H1 (cell line): ENCODE results near the gene MASP1. TPM values are rescaled to one million over a fixed set of nuclear protein-coding genes. Genes with fewer than 3 reads are reported as not detected.
A peak's percentile ranks its signal among the peaks of the same experiment; 100 is the strongest.

Experiments used
- CTCF ChIA-PET: fragments of 300-600 bp; sonication (Branson Sonifier 250); formaldehyde crosslinking; loops from one replicate; lab custom pipeline; 2021; ENCODE audit not compliant: partially characterized antibody; lab: Charles Lee
- POLR2A ChIA-PET: fragments of 300-600 bp; sonication (Branson Sonifier 250); formaldehyde crosslinking; loops from one replicate; lab custom pipeline; 2021; ENCODE audit warnings: inconsistent platforms; ENCODE audit not compliant: partially characterized antibody; lab: Charles Lee
- DNase-seq, 2 experiments: peaks; one replicate each; pipeline versions ENCODE4 v3.0.0 to v3.0.0-alpha.2; 2010 to 2022; ENCODE audit warnings: low spot score in 2 of 2, low read depth in 1 of 2, mixed read lengths in 1 of 2
- FAIRE-seq: peaks from 2 replicates; lab custom pipeline; 2011; peaks lifted over from hg19 to GRCh38; lab: Jason Lieb, UNC
- H2AFZ ChIP-seq: 2 replicates; pipeline ENCODE4 v1.8.1; 2012; ENCODE audit warnings: low read length, inconsistent platforms
- H2AK5ac ChIP-seq: 2 replicates; pipeline ENCODE4 v1.6.1; 2013; ENCODE audit warnings: low read depth, low read length
- H2BK120ac ChIP-seq: replicated peaks from 2 replicates; pipeline ENCODE3; 2013; ENCODE audit warnings: low read depth, low read length, inconsistent platforms
- H2BK12ac ChIP-seq: 2 replicates; pipeline ENCODE4 v1.6.1; 2013; ENCODE audit warnings: low read depth, low read length
- H2BK15ac ChIP-seq: 2 replicates; pipeline ENCODE4 v1.6.1; 2013; ENCODE audit warnings: low read length
- H2BK20ac ChIP-seq: 2 replicates; pipeline ENCODE4 v1.6.1; 2013; ENCODE audit warnings: low read length
- H2BK5ac ChIP-seq: 2 replicates; pipeline ENCODE4 v1.6.1; 2013; ENCODE audit warnings: low read depth, low read length
- H3K14ac ChIP-seq: 2 replicates; pipeline ENCODE4 v1.6.1; 2013; ENCODE audit warnings: inconsistent platforms; ENCODE audit not compliant: insufficient read length
- H3K18ac ChIP-seq: 2 replicates; pipeline ENCODE4 v1.6.1; 2013; ENCODE audit warnings: low read length; ENCODE audit errors: extremely low read depth
- H3K23ac ChIP-seq: 2 replicates; pipeline ENCODE4 v1.6.1; 2013; ENCODE audit warnings: inconsistent platforms; ENCODE audit not compliant: insufficient read length
- H3K23me2 ChIP-seq: 2 replicates; pipeline ENCODE4 v1.6.1; 2013; ENCODE audit warnings: low read depth, low read length
- H3K27ac ChIP-seq: 2 replicates; pipeline ENCODE4 v1.6.1; 2011; ENCODE audit warnings: low read depth, low read length, inconsistent platforms
- H3K27me3 ChIP-seq, 4 experiments: replicated peaks in 1 of 4; 1 replicate in 1 of 4; 2 replicates in 3 of 4; pipeline versions ENCODE4 v1.6.1 to v1.8.1; 2011 to 2013; ENCODE audit warnings: low read length in 3 of 4, mild to moderate bottlenecking in 3 of 4, inconsistent platforms in 2 of 4, mixed read lengths in 2 of 4, moderate library complexity in 1 of 4; ENCODE audit not compliant: control insufficient read depth in 3 of 4, insufficient read depth in 3 of 4; ENCODE audit errors: extremely low read depth in 1 of 4
- H3K36me3 ChIP-seq, 4 experiments: 2 replicates each; pipeline versions ENCODE4 v1.6.1 to v1.8.1; 2011 to 2013; ENCODE audit warnings: mild to moderate bottlenecking in 4 of 4, low read length in 3 of 4, moderate library complexity in 2 of 4, control low read depth in 1 of 4, inconsistent platforms in 1 of 4; ENCODE audit not compliant: insufficient read depth in 4 of 4, control insufficient read depth in 2 of 4
- H3K4ac ChIP-seq: replicated peaks from 2 replicates; pipeline ENCODE3; 2013; ENCODE audit warnings: low read length, low read depth, mixed read lengths, inconsistent platforms; ENCODE audit not compliant: insufficient read length
- H3K4me1 ChIP-seq, 4 experiments: replicated peaks in 1 of 4; 1 replicate in 1 of 4; 2 replicates in 3 of 4; pipeline versions ENCODE4 v1.6.1 to v1.8.1; 2011 to 2013; ENCODE audit warnings: low read length in 3 of 4, inconsistent platforms in 2 of 4, mixed read lengths in 1 of 4; ENCODE audit not compliant: insufficient read depth in 4 of 4, control insufficient read depth in 3 of 4
- H3K4me2 ChIP-seq, 2 experiments: 2 replicates each; pipeline versions ENCODE4 v1.6.1 to v1.8.1; 2011 to 2013; ENCODE audit warnings: low read depth in 2 of 2, low read length in 2 of 2, control low read depth in 1 of 2, inconsistent platforms in 1 of 2, mild to moderate bottlenecking in 1 of 2; ENCODE audit not compliant: insufficient read depth in 1 of 2
- H3K4me3 ChIP-seq, 4 experiments: fragments of 200-600, 300-600 bp in 1 of 4; sonication (generic), shearing (Covaris generic), sonication (Bioruptor Twin) in 1 of 4; 2 replicates each; pipeline versions ENCODE4 v1.5.1 to v1.8.1; 2011 to 2016; ENCODE audit warnings: low read length in 4 of 4, low read depth in 3 of 4, control low read depth in 2 of 4, inconsistent platforms in 2 of 4, mild to moderate bottlenecking in 2 of 4, mixed read lengths in 1 of 4, moderate library complexity in 1 of 4; ENCODE audit not compliant: insufficient read depth in 2 of 4; ENCODE audit errors: extremely low read depth in 1 of 4
- H3K56ac ChIP-seq: replicated peaks from 2 replicates; pipeline ENCODE3; 2013; ENCODE audit warnings: low read depth, mild to moderate bottlenecking, mixed read lengths, low read length, inconsistent platforms; ENCODE audit not compliant: insufficient read length
- H3K79me1 ChIP-seq: 2 replicates; pipeline ENCODE4 v1.6.1; 2013; ENCODE audit warnings: low read depth, low read length, control low read depth
- H3K79me2 ChIP-seq, 2 experiments: 2 replicates each; pipeline versions ENCODE4 v1.6.1 to v1.8.1; 2012 to 2013; ENCODE audit warnings: low read length in 2 of 2, mild to moderate bottlenecking in 2 of 2, inconsistent platforms in 1 of 2; ENCODE audit not compliant: insufficient read depth in 2 of 2, control insufficient read depth in 1 of 2
- H3K9ac ChIP-seq, 4 experiments: replicated peaks in 1 of 4; 1 replicate in 1 of 4; 2 replicates in 3 of 4; pipeline versions ENCODE4 v1.6.1 to v1.8.1; 2011 to 2013; ENCODE audit warnings: low read depth in 3 of 4, low read length in 3 of 4, control low read depth in 2 of 4, mild to moderate bottlenecking in 2 of 4, moderate library complexity in 2 of 4, inconsistent platforms in 1 of 4; ENCODE audit errors: extremely low read depth in 1 of 4
- H3K9me3 ChIP-seq, 2 experiments: 2 replicates each; pipeline versions ENCODE4 v1.6.1 to v1.8.1; 2012 to 2013; ENCODE audit warnings: mild to moderate bottlenecking in 2 of 2, moderate library complexity in 2 of 2, control low read depth in 1 of 2, inconsistent platforms in 1 of 2, low read depth in 1 of 2, low read length in 1 of 2, mixed read lengths in 1 of 2; ENCODE audit not compliant: insufficient read depth in 2 of 2
- H4K20me1 ChIP-seq, 2 experiments: replicated peaks in 1 of 2; 2 replicates each; pipeline versions ENCODE3 to v1.8.1; 2011 to 2013; ENCODE audit warnings: inconsistent platforms in 2 of 2, low read length in 2 of 2, mild to moderate bottlenecking in 1 of 2; ENCODE audit not compliant: insufficient read depth in 2 of 2, control insufficient read depth in 1 of 2
- H4K5ac ChIP-seq: 2 replicates; pipeline ENCODE4 v1.6.1; 2013; ENCODE audit warnings: low read length, low read depth, mixed read lengths, inconsistent platforms; ENCODE audit not compliant: insufficient read length
- H4K8ac ChIP-seq: 2 replicates; pipeline ENCODE4 v1.8.0; 2013; ENCODE audit warnings: mild to moderate bottlenecking, moderate library complexity, low read length, inconsistent platforms; ENCODE audit not compliant: insufficient read depth; ENCODE audit errors: extremely low read depth
- H4K91ac ChIP-seq: replicated peaks from 2 replicates; pipeline ENCODE3; 2013; ENCODE audit warnings: low read length, mixed read lengths, inconsistent platforms; ENCODE audit not compliant: insufficient read length
- E2F6 ChIP-seq: IDR thresholded peaks from 2 replicates; pipeline ENCODE4 v1.6.1; 2012; ENCODE audit warnings: inconsistent platforms
- EP300 ChIP-seq, 2 experiments: IDR thresholded peaks; 1 replicate in 1 of 2; 2 replicates in 1 of 2; pipeline ENCODE4 v1.6.1; 2011 to 2012; ENCODE audit warnings: low read depth in 2 of 2, low read length in 2 of 2, mild to moderate bottlenecking in 2 of 2, borderline replicate concordance in 1 of 2, inconsistent platforms in 1 of 2, moderate library complexity in 1 of 2
- HDAC6 ChIP-seq: IDR thresholded peaks from one replicate; pipeline ENCODE4 v1.7.1; 2012; ENCODE audit warnings: low read depth, mild to moderate bottlenecking, inconsistent platforms, low read length, moderate library complexity
- POU5F1 ChIP-seq: IDR thresholded peaks from 2 replicates; pipeline ENCODE4 v1.6.1; 2011; ENCODE audit warnings: low read depth, mild to moderate bottlenecking, low read length, moderate library complexity
- RXRA ChIP-seq: IDR thresholded peaks from 2 replicates; pipeline ENCODE4 v1.6.1; 2011; ENCODE audit warnings: low read depth, mild to moderate bottlenecking, low read length, moderate library complexity; ENCODE audit not compliant: insufficient read depth
- TBP ChIP-seq: IDR thresholded peaks from 2 replicates; pipeline ENCODE4 v1.6.1; 2011; ENCODE audit warnings: low read depth, low read length, improper control_type of control experiment
- WGBS, 2 experiments: shearing (Covaris generic) in 1 of 2; methylation state at CpG; one replicate each; pipeline versions ENCODE4 v1.1.6 to v1.1.7; 2013 to 2015; ENCODE audit warnings: low lambda C conversion rate in 2 of 2, mixed read lengths in 2 of 2, inconsistent platforms in 1 of 2, low coverage in 1 of 2, missing lambda C conversion rate in 1 of 2; ENCODE audit not compliant: insufficient replicate concordance in 2 of 2, insufficient coverage in 1 of 2, insufficient read length in 1 of 2; ENCODE audit errors: extremely low coverage in 1 of 2, missing lambda C conversion rate in 1 of 2; 5-methylcytosine and 5-hydroxymethylcytosine counted together
- polyA plus RNA-seq, 7 experiments: library from polyadenylated mRNA; depleted of rRNA in 3 of 7; stranded (reverse) in 5 of 7; unstranded in 2 of 7; fragments of >200 nt in 5 of 7; fragments of 200-250 nt in 2 of 7; gene quantifications; 1 replicate in 5 of 7; 2 replicates in 1 of 7; 4 replicates in 1 of 7; pipeline versions ENCODE4 v1.2.1 to v1.2.3, GENCODE V29; 2011 to 2013; ENCODE audit warnings: missing spikeins in 2 of 7, mixed read lengths in 2 of 7
- total RNA-seq: library from RNA; stranded (reverse); fragmentation: NEBNext Ultra II Directional; extraction: Animal tissue kit (Norgen Biotek cat#: 25700); gene quantifications from 2 replicates; pipeline ENCODE4 v1.2.1, GENCODE V29; 2021

MASP1 gene
- total and polyA plus RNA-seq, 2 of the 8 experiments (the other 6 are each of a cell fraction or from before 2014, with no cell fraction given) = 2.7 to 3.5 TPM

GRCh38 chr3:187271582-187271981 lies 20.0 kb downstream of the MASP1 start:
- Histone ChIP-seq H2BK20ac (no peak overlapping the region), H3K14ac (no peak overlapping the region), H3K4me3 (no peak overlapping the region), H4K91ac (no peak overlapping the region), H4K20me1 (no peaks in the 10 kb centered on the region), H3K4me2 (no peak overlapping the region; a peak in 1 of 4 replicates), H3K23me2 (no peaks in the 10 kb centered on the region), H4K5ac (peak overlapping the region; percentile 30), H2BK120ac (no peak overlapping the region), H4K8ac (no peak overlapping the region), H3K18ac (0 out of 2 replicates have a peak overlapping the region, but pooled peaks have one; percentile 2), H3K9me3 (peaks cover 7 to 9% of the 10 kb centered on the region in 2 experiments; a peak in 3 of 4 replicates), H3K4me1 (peaks cover 7 to 20% (median 15%) of the 10 kb centered on the region in 4 experiments), H2BK12ac (no peak overlapping the region), H3K79me1 (no peaks in the 10 kb centered on the region), H3K36me3 (no peaks in the 10 kb centered on the region), H3K9ac (no peak overlapping the region), H3K27ac (no peak overlapping the region), H3K23ac (no peak overlapping the region), H3K27me3 (no peaks in the 10 kb centered on the region), H3K56ac (no peak overlapping the region)
- WGBS, 2 experiments = 79% methylated on average over 2 of the region's 2 CpGs; no CpG with 5 or more reads in 1 of the 2 experiments
- FAIRE-seq (no peak), DNase-seq (no peak)
- CTCF ChIA-PET = interaction anchor here (1.8 kb wide), 1 partner anchor 45 kb away, joined by 4 read pairs; no protein-coding TSS in a partner anchor
- POLR2A ChIA-PET = no interaction called here
- TF ChIP-seq POU5F1 = no peak
- TF ChIP-seq RXRA = no peak
- TF ChIP-seq E2F6 = no peak
- TF ChIP-seq HDAC6 = no peak
- no peak for TF ChIP-seq EP300 (IDR thresholded peaks at IDR 0.05; ENCODE audit: borderline replicate concordance in 1 of 2, low read depth in 2 of 2, low read length in 2 of 2)
- no peak for TF ChIP-seq TBP
- TF ChIP-seq, all 59 proteins: peak for 0
- H2AFZ ChIP-seq = no peak overlapping the region
- no peak overlapping the region for H2BK5ac ChIP-seq
- no peak overlapping the region for H3K4ac ChIP-seq
- no peak overlapping the region for H2AK5ac ChIP-seq
- no peaks in the 10 kb centered on the region for H3K79me2 ChIP-seq
- no peak overlapping the region for H2BK15ac ChIP-seq
